OCI-M2 (cell line): Measurements from ENCODE around the gene PTPN6.

Experiments used
- DNase-seq: peaks from one replicate; lab custom pipeline; 2025; ENCODE audit not compliant: unreplicated experiment; lab: John Stamatoyannopoulos, UW

Gene PTPN6

GRCh38 chr12:6955108-6956020 is 4.2 kb downstream of the PTPN6 start:
- DNase-seq: no peak

GRCh38 chr12:6956021-6956727 is 5.0 kb downstream of the PTPN6 start:
- DNase-seq: no peak

GRCh38 chr12:6957151-6957701 is 6.1 kb downstream of the PTPN6 start:
- no peak for DNase-seq

- no peak for DNase-seq
Observed at GRCh38 chr12:6957741-6958608, 6.8 kb downstream of the PTPN6 start.

GRCh38 chr12:6958609-6959057 is 7.5 kb downstream of the PTPN6 start:
- DNase-seq: no peak

GRCh38 chr12:6959058-6959804 is 8.1 kb downstream of the PTPN6 start:
- DNase-seq: no peak

GRCh38 chr12:6959805-6960592 is 8.8 kb downstream of the PTPN6 start:
- no peak for DNase-seq

- DNase-seq: no peak
Observed at GRCh38 chr12:6960593-6961277, 9.6 kb downstream of the PTPN6 start.

GRCh38 chr12:6961278-6961694 is 10.1 kb downstream of the PTPN6 start:
- DNase-seq: no peak

- no peak for DNase-seq
Observed at GRCh38 chr12:6961695-6962284, 10.6 kb downstream of the PTPN6 start.

- no peak for DNase-seq
Observed at GRCh38 chr12:6962285-6963015, 11.3 kb downstream of the PTPN6 start.

GRCh38 chr12:6963016-6963731 is 12.0 kb downstream of the PTPN6 start:
- no peak for DNase-seq

GRCh38 chr12:6963791-6964413 is 12.7 kb downstream of the PTPN6 start:
- no peak for DNase-seq

- DNase-seq: no peak
Observed at GRCh38 chr12:6964605-6965025, 13.5 kb downstream of the PTPN6 start.

- DNase-seq: no peak
Observed at GRCh38 chr12:6965026-6965661, 14.0 kb downstream of the PTPN6 start.

GRCh38 chr12:6965714-6966113 is 14.6 kb downstream of the PTPN6 start:
- no peak for DNase-seq
